WTC11 (cell line): ENCODE measurements around the gene FGF16. TPM values are rescaled to one million over a fixed set of nuclear protein-coding genes. Genes with fewer than 3 reads are reported as not detected.

Experiments used
- ATAC-seq: fragments of 200-7000 bp; cut with Tn5 transposase; 2 replicates; pipeline ENCODE4 v1.10.0; 2021; ENCODE audit warnings: mild to moderate bottlenecking, moderate library complexity
- CTCF ChIA-PET: fragments of 300-600 bp; sonication (Branson Sonifier 250); formaldehyde crosslinking; loops from one replicate; lab custom pipeline; 2021; ENCODE audit warnings: antibody characterized with exemption; lab: Charles Lee
- POLR2A ChIA-PET: fragments of 350-600 bp; sonication (Branson Sonifier 250); formaldehyde crosslinking; loops from one replicate; lab custom pipeline; 2021; ENCODE audit warnings: antibody characterized with exemption; lab: Charles Lee
- DNase-seq: peaks from one replicate; pipeline ENCODE4 v3.0.0; 2021; ENCODE audit warnings: low spot score
- H3K27ac Mint-ChIP-seq: 2 replicates; pipeline ENCODE4 v1.8.0; 2021; ENCODE audit warnings: mixed read lengths
- H3K27me3 Mint-ChIP-seq: 2 replicates; pipeline ENCODE4 v1.8.0; 2021; ENCODE audit warnings: low read depth, mild to moderate bottlenecking, moderate library complexity, mixed read lengths
- H3K36me3 Mint-ChIP-seq: 2 replicates; pipeline ENCODE4 v1.8.0; 2021; ENCODE audit warnings: mixed read lengths
- H3K4me1 Mint-ChIP-seq: 2 replicates; pipeline ENCODE4 v1.8.0; 2022; ENCODE audit warnings: mixed read lengths
- H3K4me3 Mint-ChIP-seq: 2 replicates; pipeline ENCODE4 v1.8.0; 2021; ENCODE audit warnings: mild to moderate bottlenecking, moderate library complexity, mixed read lengths
- H3K9me3 Mint-ChIP-seq: 2 replicates; pipeline ENCODE4 v1.8.0; 2021; ENCODE audit warnings: mixed read lengths
- AFF4 ChIP-seq: sonication (generic); formaldehyde crosslinking; IDR thresholded peaks from 2 replicates; pipeline ENCODE4 v1.8.1; 2023; ENCODE audit warnings: mild to moderate bottlenecking, missing genetic modification reagents, borderline replicate concordance
- CDX4 ChIP-seq: fragments of 250-450 bp; sonication (Bioruptor Pico); IDR thresholded peaks from 2 replicates; pipeline ENCODE4 v1.9.0; 2021; ENCODE audit warnings: moderate library complexity, mild to moderate bottlenecking, inconsistent platforms, borderline replicate concordance
- ERG ChIP-seq: fragments of 250-450 bp; sonication (Bioruptor Pico); IDR thresholded peaks from 2 replicates; pipeline ENCODE4 v1.8.0; 2021; ENCODE audit warnings: mild to moderate bottlenecking
- MAX ChIP-seq: sonication (generic); formaldehyde crosslinking; IDR thresholded peaks from 2 replicates; pipeline ENCODE4 v1.8.0; 2022; ENCODE audit warnings: mild to moderate bottlenecking, missing genetic modification reagents
- MLX ChIP-seq: sonication (generic); formaldehyde crosslinking; IDR thresholded peaks from 2 replicates; pipeline ENCODE4 v1.8.1; 2023; ENCODE audit warnings: mild to moderate bottlenecking, missing genetic modification reagents, moderate library complexity
- MYBL2 ChIP-seq: sonication (generic); formaldehyde crosslinking; IDR thresholded peaks from 2 replicates; pipeline ENCODE4 v1.8.1; 2023; ENCODE audit warnings: mild to moderate bottlenecking, moderate library complexity, missing genetic modification reagents
- PREB ChIP-seq: sonication (generic); formaldehyde crosslinking; IDR thresholded peaks from 2 replicates; pipeline ENCODE4 v1.8.1; 2022; ENCODE audit warnings: mild to moderate bottlenecking, missing genetic modification reagents, moderate library complexity, borderline replicate concordance
- PRRX2 ChIP-seq: fragments of 250-450 bp; sonication (Bioruptor Pico); IDR thresholded peaks from 2 replicates; pipeline ENCODE4 v1.8.0; 2021; ENCODE audit warnings: mild to moderate bottlenecking
- RORB ChIP-seq: fragments of 250-450 bp; sonication (Bioruptor Pico); IDR thresholded peaks from 2 replicates; pipeline ENCODE4 v1.9.0; 2021; ENCODE audit warnings: mild to moderate bottlenecking
- SOX15 ChIP-seq: fragments of 250-450 bp; sonication (Bioruptor Pico); IDR thresholded peaks from 2 replicates; pipeline ENCODE4 v1.9.0; 2021; ENCODE audit warnings: mild to moderate bottlenecking
- TEAD4 ChIP-seq: sonication (generic); formaldehyde crosslinking; IDR thresholded peaks from 2 replicates; pipeline ENCODE4 v1.8.0; 2022; ENCODE audit warnings: mild to moderate bottlenecking, missing genetic modification reagents
- ZBTB21 ChIP-seq: sonication (generic); formaldehyde crosslinking; IDR thresholded peaks from 2 replicates; pipeline ENCODE4 v1.8.1; 2023; ENCODE audit warnings: mild to moderate bottlenecking, missing genetic modification reagents, borderline replicate concordance
- ZNF281 ChIP-seq: sonication (generic); formaldehyde crosslinking; IDR thresholded peaks from 2 replicates; pipeline ENCODE4 v1.8.0; 2023; ENCODE audit warnings: mild to moderate bottlenecking, missing genetic modification reagents
- ZNF317 ChIP-seq: sonication (generic); formaldehyde crosslinking; IDR thresholded peaks from 2 replicates; pipeline ENCODE4 v1.8.1; 2023; ENCODE audit warnings: low read depth, mild to moderate bottlenecking, moderate library complexity, missing genetic modification reagents, borderline replicate concordance
- ZNF425 ChIP-seq: fragments of 250-450 bp; sonication (Bioruptor Pico); conservative IDR thresholded peaks from 2 replicates; pipeline ENCODE4 v1.9.0; 2021; ENCODE audit warnings: mild to moderate bottlenecking
- ZNF671 ChIP-seq: fragments of 250-450 bp; sonication (Bioruptor Pico); IDR thresholded peaks from 2 replicates; pipeline ENCODE4 v1.8.0; 2021; ENCODE audit warnings: mild to moderate bottlenecking
- total RNA-seq: library from RNA; stranded (reverse); gene quantifications from 3 replicates; pipeline ENCODE4 v1.2.3, GENCODE V29; 2021

Gene FGF16
- total RNA-seq, 1 experiment from 2014 or later = 1.6 TPM

GRCh38 chrX:77440330-77440729 is 6.9 kb upstream of the FGF16 start:
- H3K4me3 Mint-ChIP-seq = no peak overlapping the region
- TF ChIP-seq ZBTB21 (no peak), MAX (CRISPR knock-in tag) (no peak), CDX4 (CRISPR knock-in tag) (no peak), MYBL2 (no peak), ZNF317 (no peak)
- H3K27me3 Mint-ChIP-seq = no peaks in the 10 kb centered on the region
- peaks cover 28% of the 10 kb centered on the region for H3K4me1 Mint-ChIP-seq
- ATAC-seq (no peak), DNase-seq (no peak)
- H3K36me3 Mint-ChIP-seq = peaks cover 2% of the 10 kb centered on the region; the same call in 1 of the 2 replicates
- CTCF ChIA-PET = interaction anchor here (0.6 kb wide), 1 partner anchor 1162 kb away, joined by 4 read pairs; no protein-coding TSS in a partner anchor
- H3K9me3 Mint-ChIP-seq = 0 out of 2 replicates have a peak, but pooled peaks cover 4% of the 10 kb centered on the region
- POLR2A ChIA-PET = no interaction called here
- H3K27ac Mint-ChIP-seq = no peak overlapping the region

GRCh38 chrX:77441033-77441432 is 6.2 kb upstream of the FGF16 start:
- no peak for TF ChIP-seq ERG (CRISPR knock-in tag)
- TF ChIP-seq ZNF281 = no peak
- no peak overlapping the region for H3K27ac Mint-ChIP-seq
- ChIA-PET CTCF (no interaction called here), POLR2A (no interaction called here)
- H3K36me3 Mint-ChIP-seq = peaks cover 2% of the 10 kb centered on the region; the same call in 1 of the 2 replicates
- no peak for ATAC-seq
- peaks cover 32% of the 10 kb centered on the region for H3K4me1 Mint-ChIP-seq
- no peak overlapping the region for H3K4me3 Mint-ChIP-seq
- DNase-seq = no peak
- peaks cover 5% of the 10 kb centered on the region for H3K27me3 Mint-ChIP-seq
- 0 out of 2 replicates have a peak, but pooled peaks cover 4% of the 10 kb centered on the region for H3K9me3 Mint-ChIP-seq

GRCh38 chrX:77441479-77441878 is 5.7 kb upstream of the FGF16 start:
- ATAC-seq = no peak
- peaks cover 2% of the 10 kb centered on the region; the same call in 1 of the 2 replicates for H3K36me3 Mint-ChIP-seq
- H3K27me3 Mint-ChIP-seq = peaks cover 5% of the 10 kb centered on the region
- no peak overlapping the region for H3K27ac Mint-ChIP-seq
- no peak for DNase-seq
- no peak overlapping the region for H3K4me3 Mint-ChIP-seq
- H3K9me3 Mint-ChIP-seq = 0 out of 2 replicates have a peak, but pooled peaks cover 4% of the 10 kb centered on the region
- ChIA-PET POLR2A (no interaction called here), CTCF (no interaction called here)
- peaks cover 32% of the 10 kb centered on the region for H3K4me1 Mint-ChIP-seq
- TF ChIP-seq MLX (CRISPR knock-in tag) = no peak
- no peak for TF ChIP-seq SOX15 (CRISPR knock-in tag)
- no peak for TF ChIP-seq AFF4
- no peak for TF ChIP-seq ZNF671
- TF ChIP-seq PRRX2 (CRISPR knock-in tag) = no peak
- TF ChIP-seq TEAD4 (CRISPR knock-in tag) = no peak
- TF ChIP-seq PREB = no peak
- no peak for TF ChIP-seq ZNF425
- TF ChIP-seq RORB = no peak
- no peak for TF ChIP-seq ZBTB21
